HTERT RPE-1 (cell line): ENCODE data around the gene EML6.
"Not testable (repeated sequence)": the region's sequence is repeated elsewhere in the genome, so short reads cannot be mapped to it uniquely, and the experiment has no call there.

ENCODE experiments used
- in situ Hi-C: fragments of 300-500 bp; cut with MboI; formaldehyde crosslinking; loops from 4 replicates; pipeline ENCODE4 v1.14.3; 2020; ENCODE audit warnings: low sequenced_read_pairs

EML6 gene

GRCh38 chr2:54983345-54984220 lies 260.1 kb downstream of the EML6 start:
- in situ Hi-C loops, result no loop called here

GRCh38 chr2:54984476-54984875 lies 261.0 kb downstream of the EML6 start:
- in situ Hi-C loops, result no loop called here

GRCh38 chr2:54986264-54986663 lies 262.8 kb downstream of the EML6 start:
- in situ Hi-C loops, result no loop called here

GRCh38 chr2:54988612-54989011 lies 265.1 kb downstream of the EML6 start:
- in situ Hi-C loops, result no loop called here

GRCh38 chr2:54990694-54991093 lies 267.2 kb downstream of the EML6 start:
- in situ Hi-C loops, result not testable (repeated sequence)

GRCh38 chr2:54995553-54995952 lies 272.1 kb downstream of the EML6 start:
- in situ Hi-C loops, result no loop called here

GRCh38 chr2:54997826-54998225 lies 274.4 kb downstream of the EML6 start:
- in situ Hi-C loops, result no loop called here

- in situ Hi-C loops, result no loop called here
These were observed 275.7 kb downstream of the EML6 start for GRCh38 chr2:54999182-54999581.

- in situ Hi-C loops, result no loop called here
These were observed 276.9 kb downstream of the EML6 start for GRCh38 chr2:55000341-55000740.

- in situ Hi-C loops, result no loop called here
These were observed 278.3 kb downstream of the EML6 start for GRCh38 chr2:55001716-55002115.

- in situ Hi-C loops, result no loop called here
These were observed 280.5 kb downstream of the EML6 start for GRCh38 chr2:55003706-55004639.

GRCh38 chr2:55006306-55006705 lies 282.8 kb downstream of the EML6 start:
- in situ Hi-C loops, result no loop called here

- in situ Hi-C loops, result no loop called here
These were observed 286.0 kb downstream of the EML6 start for GRCh38 chr2:55009277-55010060.

GRCh38 chr2:55010149-55010591 lies 286.7 kb downstream of the EML6 start:
- in situ Hi-C loops, result no loop called here

GRCh38 chr2:55010915-55011314 lies 287.5 kb downstream of the EML6 start:
- in situ Hi-C loops, result no loop called here

GRCh38 chr2:55011831-55012671 lies 288.6 kb downstream of the EML6 start:
- in situ Hi-C loops, result no loop called here

- in situ Hi-C loops, result no loop called here
These were observed 289.4 kb downstream of the EML6 start for GRCh38 chr2:55012672-55013484.

- in situ Hi-C loops, result no loop called here
These were observed 290.5 kb downstream of the EML6 start for GRCh38 chr2:55013936-55014335.
